NOMO-1 (cell line): ENCODE results near the gene GTF2A2.
"Not testable (repeated sequence)": the region's sequence is repeated elsewhere in the genome, so short reads cannot be mapped to it uniquely, and the experiment has no call there.

Experiments
- DNase-seq, 2 experiments: peaks; one replicate each; lab custom pipeline; 2025; ENCODE audit not compliant: unreplicated experiment in 2 of 2; lab: John Stamatoyannopoulos, UW

The GTF2A2 gene, protein sequence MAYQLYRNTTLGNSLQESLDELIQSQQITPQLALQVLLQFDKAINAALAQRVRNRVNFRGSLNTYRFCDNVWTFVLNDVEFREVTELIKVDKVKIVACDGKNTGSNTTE

GRCh38 chr15:59656897-59657634, at the start of gene GTF2A2:
TSS of gene GTF2A2 (minus strand) at chr15:59657515. CDS start at chr15:59652277, 5,238 bp downstream.
- peak; percentile 94 to 97 for DNase-seq

DNA sequence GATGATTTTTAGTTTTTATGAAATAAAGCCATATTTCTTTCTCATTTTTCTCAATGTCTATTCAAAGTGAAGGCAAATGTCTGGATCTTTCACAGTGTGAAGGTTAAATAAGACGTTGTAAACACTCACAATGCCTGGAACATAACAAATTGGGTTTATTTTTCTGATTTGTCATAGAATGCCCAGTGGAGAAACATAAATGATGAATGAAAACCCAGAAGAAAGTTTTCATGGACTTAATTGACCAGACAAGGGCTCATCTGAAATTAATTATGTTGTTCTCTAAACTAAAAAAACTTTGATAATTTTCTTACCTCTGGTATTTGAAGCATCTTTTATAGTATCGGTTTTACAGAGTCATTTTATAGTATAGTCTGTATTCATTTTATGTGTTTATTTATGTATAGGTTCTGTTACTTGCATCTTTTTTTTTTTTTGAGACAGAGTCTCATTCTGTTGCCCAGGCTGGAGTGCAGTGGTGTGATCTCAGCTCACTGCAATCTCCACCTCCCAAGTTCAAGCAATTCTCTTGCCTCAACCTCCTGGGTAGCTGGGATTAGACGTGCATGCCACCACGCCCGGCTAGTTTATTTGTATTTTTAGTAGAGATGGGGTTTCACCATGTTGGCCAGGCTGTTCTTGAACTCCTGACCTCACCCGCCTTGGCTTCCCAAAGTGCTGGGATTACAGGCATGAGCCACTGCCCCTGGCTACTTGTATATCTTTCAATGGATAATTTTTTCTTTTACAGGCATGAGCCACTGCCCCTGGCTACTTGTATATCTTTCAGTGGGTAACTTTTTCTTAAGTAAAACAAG, 46.9 kb upstream of the GTF2A2 start:
- no peak for DNase-seq

DNA sequence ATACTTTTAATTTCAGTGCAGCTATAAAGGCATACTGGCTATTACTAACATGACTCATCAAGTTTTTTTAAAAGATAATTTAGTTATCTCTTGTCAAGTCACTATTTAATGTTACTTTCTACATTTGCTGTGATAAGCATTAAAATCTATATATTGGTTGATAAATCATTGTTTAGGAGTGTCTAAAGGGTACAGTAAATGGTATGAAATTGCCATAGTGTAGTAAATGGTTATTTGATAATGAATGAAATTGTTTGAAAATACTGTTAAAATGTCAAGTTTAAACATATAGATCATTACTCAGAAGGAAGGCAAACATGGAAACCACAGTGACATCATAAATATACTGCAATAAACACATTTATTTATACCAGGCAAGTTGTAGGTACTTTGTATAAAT, 45.0 kb upstream of the GTF2A2 start:
- DNase-seq = no peak

- no peak for DNase-seq
Measured at GRCh38 chr15:59701880-59702279, 44.6 kb upstream of the GTF2A2 start.

DNA sequence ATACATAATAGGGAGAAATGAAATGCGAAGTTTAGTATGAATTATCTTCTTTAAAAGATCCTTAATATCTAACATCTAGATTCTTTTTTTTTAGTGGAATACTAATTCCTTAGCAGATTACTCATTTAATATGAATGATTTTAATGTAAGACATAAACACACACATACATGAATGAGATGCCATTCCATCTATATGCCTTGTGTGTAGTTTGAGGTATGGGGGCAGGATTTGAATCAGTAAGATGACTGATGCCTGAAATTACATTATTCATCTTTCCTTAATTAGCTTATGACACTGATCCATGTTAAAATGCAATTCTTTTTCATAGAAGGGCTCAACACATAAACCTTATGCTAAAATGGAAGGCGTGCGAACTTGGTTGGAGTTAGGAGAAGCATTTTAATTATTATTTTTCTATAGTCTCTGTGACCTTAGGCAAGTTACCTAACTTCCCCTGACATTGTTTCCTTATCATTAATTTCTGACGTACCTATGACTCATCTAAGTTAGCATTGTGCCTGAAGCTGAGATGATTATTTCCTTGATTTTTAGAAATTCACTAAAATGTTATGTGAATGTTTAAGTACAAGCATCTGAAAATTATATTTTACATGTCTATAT, 42.6 kb upstream of the GTF2A2 start:
- DNase-seq = peak in 1 of 2 experiments; percentile 3

GRCh38 chr15:59698065-59698464, 40.8 kb upstream of the GTF2A2 start:
- not testable (repeated sequence) for DNase-seq

DNA sequence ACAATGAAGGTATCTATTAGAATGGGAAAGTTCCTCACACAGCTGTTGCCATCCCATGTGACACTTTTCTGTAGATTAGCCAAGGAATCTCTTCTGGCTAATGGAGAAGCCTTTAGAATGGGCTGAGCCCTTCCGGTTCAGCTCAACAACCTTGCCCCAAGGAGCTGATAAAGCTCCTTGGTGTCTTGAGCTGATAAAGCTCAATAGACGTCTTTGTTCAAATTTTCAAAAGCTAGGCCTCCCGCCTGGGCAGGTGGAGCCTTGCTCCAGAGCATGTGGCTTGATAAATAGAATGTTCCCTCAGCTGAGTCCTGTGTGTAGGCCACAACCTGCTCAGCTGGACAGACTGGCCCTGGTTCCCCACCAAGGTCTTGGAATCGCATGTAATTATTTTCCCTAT, 39.0 kb upstream of the GTF2A2 start:
- DNase-seq = no peak

DNA sequence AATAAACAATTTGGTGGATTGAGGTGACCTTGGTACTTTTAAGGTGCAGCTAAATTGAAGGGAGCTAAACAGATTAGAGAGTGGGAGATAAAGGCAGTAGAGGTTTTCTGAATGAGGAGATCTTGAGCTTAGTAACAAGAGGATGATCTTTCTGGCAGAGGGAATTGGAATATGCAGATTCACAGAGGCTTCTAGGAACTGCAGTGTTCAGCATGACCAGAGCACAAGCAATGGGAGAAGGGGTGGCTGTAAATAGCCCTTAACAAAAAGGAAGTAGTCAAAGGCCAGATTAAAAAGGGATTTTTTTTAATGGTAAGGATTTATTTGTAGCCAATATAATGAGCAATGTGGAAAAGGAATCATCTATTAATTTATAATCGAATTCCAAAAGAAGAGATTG, 37.5 kb upstream of the GTF2A2 start:
- no peak for DNase-seq

GRCh38 chr15:59691194-59691805, 34.0 kb upstream of the GTF2A2 start:
- DNase-seq = peak in 1 of 2 experiments; percentile 70

DNA sequence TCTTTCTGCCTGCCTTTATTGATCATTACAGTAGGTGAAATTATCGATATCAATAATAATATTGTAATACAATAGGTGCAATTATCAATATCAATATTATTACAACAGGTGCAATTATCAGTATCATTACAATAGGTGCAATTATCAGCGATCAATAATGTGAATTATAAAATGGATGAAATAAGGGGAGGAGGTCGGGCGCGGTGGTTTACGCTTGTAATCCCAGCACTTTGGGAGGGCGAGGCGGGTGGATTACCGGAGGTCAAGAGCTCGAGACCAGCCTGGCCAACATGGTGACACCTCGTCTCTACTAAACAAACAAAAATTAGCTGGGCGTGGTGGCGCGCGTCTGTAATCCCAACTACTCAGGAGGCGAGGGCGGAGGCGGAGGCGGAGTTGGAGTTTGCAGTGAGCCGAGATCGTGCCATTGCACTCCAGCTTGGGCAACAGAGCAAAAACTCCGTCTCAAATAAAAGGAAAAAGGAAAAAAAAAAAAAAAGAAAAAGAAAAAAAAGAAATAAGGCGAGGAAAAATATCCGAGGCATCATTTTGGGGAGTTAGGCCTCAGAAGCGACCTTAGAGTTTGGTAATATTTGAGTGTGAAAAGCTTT, 32.4 kb upstream of the GTF2A2 start:
- peak; percentile 78 to 88 for DNase-seq

DNA sequence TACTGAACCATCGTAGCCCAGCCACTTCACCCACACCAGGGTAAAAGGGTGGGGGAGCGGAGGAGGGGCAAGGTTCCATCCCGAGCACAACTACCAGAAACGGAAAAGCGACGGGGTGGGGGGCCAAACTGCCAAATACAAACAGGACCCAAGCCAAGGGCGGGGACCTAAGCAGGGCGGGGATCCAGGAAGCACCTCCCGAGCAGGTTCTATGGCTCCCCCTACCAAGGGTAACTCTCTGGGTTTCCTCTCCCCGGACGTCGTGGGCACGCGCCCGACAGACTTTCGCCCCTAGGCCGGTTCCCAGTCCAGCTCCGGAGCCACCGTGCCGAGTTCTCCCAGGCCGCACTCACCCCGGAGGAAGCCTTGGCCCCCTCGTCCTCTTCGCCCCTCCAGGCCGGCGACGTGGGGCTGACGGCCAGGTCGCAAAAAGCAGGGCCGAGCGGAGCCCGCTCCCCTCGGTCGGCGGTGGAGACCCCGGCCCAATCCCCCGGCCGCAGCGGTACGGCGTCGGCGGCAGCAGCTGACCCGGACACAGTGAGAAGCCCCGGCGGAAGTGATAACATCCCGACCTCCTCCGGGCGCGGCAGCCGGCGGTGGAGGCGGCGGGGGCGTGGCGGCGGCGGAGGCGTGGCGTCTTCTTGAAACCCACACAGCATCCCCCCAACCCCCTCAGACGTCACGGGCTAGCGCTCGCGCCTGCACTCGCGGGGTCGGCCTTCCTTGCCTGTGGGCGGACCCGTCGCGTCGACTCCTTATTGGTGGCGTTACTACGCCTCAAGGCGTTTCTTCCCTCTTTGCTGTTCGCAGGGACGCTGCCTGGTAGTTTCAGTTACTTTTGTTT, 31.7 kb upstream of the GTF2A2 start, which contains the start of gene BNIP2:
BNIP2 (minus strand) TSS at position 539 of the 844 bp plus-strand sequence. CDS start 6,863 bp downstream, outside the sequence.
- peak; percentile 98 to 100 for DNase-seq

GRCh38 chr15:59688423-59688781, 31.1 kb upstream of the GTF2A2 start:
- DNase-seq = peak in 1 of 2 experiments; percentile 75

- DNase-seq = peak; percentile 70 to 90
Measured at GRCh38 chr15:59687836-59688235, 30.5 kb upstream of the GTF2A2 start.

GRCh38 chr15:59686389-59686788, 29.1 kb upstream of the GTF2A2 start:
- peak; percentile 62 to 93 for DNase-seq

DNA sequence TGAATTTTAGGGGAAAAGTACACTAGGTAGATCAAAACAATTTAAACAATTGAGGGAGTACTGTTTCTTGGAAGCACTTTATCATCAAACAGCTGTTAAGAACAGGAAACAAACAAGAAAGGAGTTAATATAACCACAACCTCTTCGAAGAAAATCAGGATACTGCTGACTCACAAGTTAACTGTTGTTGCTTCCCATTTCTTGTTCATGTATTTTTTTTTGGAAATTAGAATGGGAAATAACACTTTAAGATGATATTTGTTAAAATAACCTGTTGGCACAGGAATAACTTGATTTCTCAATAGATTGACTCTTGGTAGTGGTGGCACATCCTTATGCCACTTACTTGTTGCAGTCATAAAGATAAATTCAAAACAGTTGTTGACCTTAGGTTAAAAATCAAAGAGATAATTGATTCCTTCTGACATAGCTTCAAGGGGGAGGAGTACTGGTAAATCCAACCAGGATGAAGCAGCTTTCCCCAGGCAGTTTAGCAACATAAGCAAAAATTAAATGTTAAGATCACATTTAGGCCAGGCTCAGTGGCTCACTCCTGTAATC, 28.5 kb upstream of the GTF2A2 start:
- peak in 1 of 2 experiments; percentile 71 for DNase-seq

DNA sequence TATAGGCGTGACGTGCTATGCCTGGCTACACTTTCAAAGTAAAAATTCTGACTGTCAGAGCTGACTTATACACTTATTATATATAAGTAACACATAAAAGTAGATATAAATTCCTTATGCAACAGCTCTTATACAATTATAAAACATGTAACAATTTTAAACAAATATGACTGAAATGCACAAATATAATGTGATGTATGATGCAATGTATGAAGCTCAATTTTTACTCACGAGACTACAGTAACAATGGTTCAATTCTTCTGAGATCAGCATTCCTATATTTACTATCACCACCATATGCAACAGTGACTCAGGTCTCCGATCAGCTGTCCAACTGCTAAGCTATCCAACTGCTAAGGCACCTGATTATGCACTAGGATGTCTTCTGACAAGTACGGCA, 23.6 kb upstream of the GTF2A2 start:
- no peak for DNase-seq

DNA sequence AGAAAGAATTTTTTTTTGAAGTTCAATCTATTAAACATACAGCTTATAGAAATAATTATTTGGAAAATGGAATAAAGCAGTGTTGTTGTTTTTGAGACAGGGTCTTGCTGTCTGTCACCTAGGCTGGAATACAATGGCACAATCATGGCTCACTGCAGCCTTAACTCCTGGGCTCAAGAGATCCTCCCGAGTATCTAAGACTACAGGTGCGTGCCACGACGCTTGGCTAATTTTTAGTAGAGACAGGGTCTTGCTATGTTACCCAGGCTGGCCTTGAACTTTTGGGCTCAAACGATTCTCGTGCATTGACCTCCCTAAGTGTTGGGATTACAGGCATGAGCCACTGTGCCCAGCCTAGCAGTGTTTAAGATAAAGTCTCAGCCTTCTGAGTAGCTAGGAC, 23.0 kb upstream of the GTF2A2 start:
- no peak for DNase-seq

DNA sequence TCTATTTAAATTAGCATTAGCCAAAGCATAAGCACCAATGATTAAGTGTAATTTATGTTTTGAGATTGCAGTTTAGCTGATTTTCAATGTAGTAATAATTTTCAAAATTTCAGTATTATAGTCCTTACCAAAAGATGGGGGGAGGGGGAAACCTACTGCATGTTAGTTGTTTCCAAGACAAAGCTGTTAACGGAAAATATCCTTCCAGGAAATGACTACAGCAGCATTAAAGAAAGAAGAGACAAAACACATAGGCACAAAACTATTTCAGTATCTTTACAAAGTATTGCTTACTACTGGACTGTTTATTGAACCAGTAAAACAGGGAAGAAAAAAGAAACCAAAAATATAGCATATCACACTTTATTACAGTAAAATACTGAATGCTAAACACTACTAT, 21.3 kb upstream of the GTF2A2 start:
- DNase-seq = no peak

DNA sequence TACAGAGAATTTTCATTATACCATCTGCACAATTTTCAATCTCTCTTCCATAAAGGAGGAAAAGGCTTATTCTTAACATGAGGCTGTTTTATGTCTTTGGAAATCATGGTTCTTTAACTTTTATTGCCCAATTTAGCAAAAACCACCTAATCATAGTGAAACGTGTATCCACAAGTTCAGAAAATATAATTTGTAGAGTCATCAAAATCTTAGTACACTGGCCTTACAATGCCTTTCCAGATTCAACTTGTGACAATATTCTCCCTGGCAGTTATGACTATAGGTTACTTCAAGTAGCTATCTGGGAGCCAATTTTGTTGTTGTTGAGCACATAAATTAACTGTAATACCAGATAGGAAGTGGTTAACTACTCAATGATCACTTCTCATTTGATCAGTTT, 20.9 kb upstream of the GTF2A2 start:
- DNase-seq = no peak
